NCI-H226 (cell line): ENCODE results near the gene NOTCH1.

ENCODE experiments used
- DNase-seq: peaks from one replicate; pipeline ENCODE4 v3.0.0-alpha.2; 2015

NOTCH1 gene

GRCh38 chr9:136482793-136483588 is 62.9 kb downstream of the NOTCH1 start, which contains the start of gene SEC16A:
TSS of gene SEC16A (minus strand) at chr9:136483040. CDS start at chr9:136477615, 5,425 bp downstream.
- peak; percentile 82 for DNase-seq

GRCh38 chr9:136482046-136482792 is 63.6 kb downstream of the NOTCH1 start:
- DNase-seq: peak; percentile 6

GRCh38 chr9:136481558-136481957 is 64.3 kb downstream of the NOTCH1 start:
- DNase-seq: no peak

- no peak for DNase-seq
Measured at GRCh38 chr9:136476369-136477150, 69.3 kb downstream of the NOTCH1 start.

- DNase-seq: no peak
Measured at GRCh38 chr9:136474974-136475865, 70.6 kb downstream of the NOTCH1 start.

- no peak for DNase-seq
Measured at GRCh38 chr9:136474021-136474640, 71.7 kb downstream of the NOTCH1 start.

GRCh38 chr9:136473354-136473721 is 72.5 kb downstream of the NOTCH1 start:
- DNase-seq: no peak

- DNase-seq: no peak
Measured at GRCh38 chr9:136472640-136473353, 73.1 kb downstream of the NOTCH1 start.

- no peak for DNase-seq
Measured at GRCh38 chr9:136471802-136472487, 73.9 kb downstream of the NOTCH1 start.

- no peak for DNase-seq
Measured at GRCh38 chr9:136470792-136471469, 74.9 kb downstream of the NOTCH1 start.

GRCh38 chr9:136470356-136470755 is 75.5 kb downstream of the NOTCH1 start:
- no peak for DNase-seq

- DNase-seq: no peak
Measured at GRCh38 chr9:136467766-136468165, 78.1 kb downstream of the NOTCH1 start.

GRCh38 chr9:136466155-136466541 is 79.7 kb downstream of the NOTCH1 start:
- no peak for DNase-seq

GRCh38 chr9:136465500-136466154 is 80.2 kb downstream of the NOTCH1 start:
- no peak for DNase-seq

GRCh38 chr9:136464241-136464640 is 81.6 kb downstream of the NOTCH1 start:
- no peak for DNase-seq

- no peak for DNase-seq
Measured at GRCh38 chr9:136463578-136463977, 82.3 kb downstream of the NOTCH1 start.

GRCh38 chr9:136462664-136463063 is 83.2 kb downstream of the NOTCH1 start:
- no peak for DNase-seq

- no peak for DNase-seq
Measured at GRCh38 chr9:136460772-136461325, 85.0 kb downstream of the NOTCH1 start.

GRCh38 chr9:136459425-136459824 is 86.4 kb downstream of the NOTCH1 start:
- no peak for DNase-seq
